ENCODE measurements around the gene DAPK1.

The DAPK1 gene

DNA sequence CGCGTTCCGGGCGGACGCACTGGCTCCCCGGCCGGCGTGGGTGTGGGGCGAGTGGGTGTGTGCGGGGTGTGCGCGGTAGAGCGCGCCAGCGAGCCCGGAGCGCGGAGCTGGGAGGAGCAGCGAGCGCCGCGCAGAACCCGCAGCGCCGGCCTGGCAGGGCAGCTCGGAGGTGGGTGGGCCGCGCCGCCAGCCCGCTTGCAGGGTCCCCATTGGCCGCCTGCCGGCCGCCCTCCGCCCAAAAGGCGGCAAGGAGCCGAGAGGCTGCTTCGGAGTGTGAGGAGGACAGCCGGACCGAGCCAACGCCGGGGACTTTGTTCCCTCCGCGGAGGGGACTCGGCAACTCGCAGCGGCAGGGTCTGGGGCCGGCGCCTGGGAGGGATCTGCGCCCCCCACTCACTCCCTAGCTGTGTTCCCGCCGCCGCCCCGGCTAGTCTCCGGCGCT, at the start of gene DAPK1:
DAPK1 (plus strand) TSS at position 264 of the 442 bp plus-strand sequence. CDS start 1,211 bp downstream, outside the sequence.
- DNase-seq (ENCODE audit: low read depth) = no peak
- in situ Hi-C loops (cut with HindIII; ENCODE audit: low sequenced_read_pairs) = no loop called here
- TF ChIP-seq, protein P1, sequence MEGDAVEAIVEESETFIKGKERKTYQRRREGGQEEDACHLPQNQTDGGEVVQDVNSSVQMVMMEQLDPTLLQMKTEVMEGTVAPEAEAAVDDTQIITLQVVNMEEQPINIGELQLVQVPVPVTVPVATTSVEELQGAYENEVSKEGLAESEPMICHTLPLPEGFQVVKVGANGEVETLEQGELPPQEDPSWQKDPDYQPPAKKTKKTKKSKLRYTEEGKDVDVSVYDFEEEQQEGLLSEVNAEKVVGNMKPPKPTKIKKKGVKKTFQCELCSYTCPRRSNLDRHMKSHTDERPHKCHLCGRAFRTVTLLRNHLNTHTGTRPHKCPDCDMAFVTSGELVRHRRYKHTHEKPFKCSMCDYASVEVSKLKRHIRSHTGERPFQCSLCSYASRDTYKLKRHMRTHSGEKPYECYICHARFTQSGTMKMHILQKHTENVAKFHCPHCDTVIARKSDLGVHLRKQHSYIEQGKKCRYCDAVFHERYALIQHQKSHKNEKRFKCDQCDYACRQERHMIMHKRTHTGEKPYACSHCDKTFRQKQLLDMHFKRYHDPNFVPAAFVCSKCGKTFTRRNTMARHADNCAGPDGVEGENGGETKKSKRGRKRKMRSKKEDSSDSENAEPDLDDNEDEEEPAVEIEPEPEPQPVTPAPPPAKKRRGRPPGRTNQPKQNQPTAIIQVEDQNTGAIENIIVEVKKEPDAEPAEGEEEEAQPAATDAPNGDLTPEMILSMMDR (IDR thresholded peaks at IDR 0.05; ENCODE audit: low read depth, low read length, missing control alignments) = no peak
- peak within 1 kb of the TSS; percentile 73 for H3K4me3 ChIP-seq (ENCODE audit: low read depth, low read length)

GRCh38 chr9:87451149-87451548, 46.5 kb upstream of the DAPK1 start:
- no peak for DNase-seq (ENCODE audit: low read depth)
- H3K4me3 ChIP-seq (ENCODE audit: low read depth, low read length) = no peak overlapping the region
- TF ChIP-seq, protein P1 (IDR thresholded peaks at IDR 0.05; ENCODE audit: low read depth, low read length, missing control alignments) = no peak
- in situ Hi-C loops (cut with HindIII; ENCODE audit: low sequenced_read_pairs) = no loop called here

GRCh38 chr9:87455407-87455806, 42.3 kb upstream of the DAPK1 start:
- in situ Hi-C loops (cut with HindIII; ENCODE audit: low sequenced_read_pairs) = no loop called here
- TF ChIP-seq, protein P1 (IDR thresholded peaks at IDR 0.05; ENCODE audit: low read depth, low read length, missing control alignments) = no peak
- H3K4me3 ChIP-seq (ENCODE audit: low read depth, low read length) = no peak overlapping the region
- DNase-seq (ENCODE audit: low read depth) = no peak

DNA sequence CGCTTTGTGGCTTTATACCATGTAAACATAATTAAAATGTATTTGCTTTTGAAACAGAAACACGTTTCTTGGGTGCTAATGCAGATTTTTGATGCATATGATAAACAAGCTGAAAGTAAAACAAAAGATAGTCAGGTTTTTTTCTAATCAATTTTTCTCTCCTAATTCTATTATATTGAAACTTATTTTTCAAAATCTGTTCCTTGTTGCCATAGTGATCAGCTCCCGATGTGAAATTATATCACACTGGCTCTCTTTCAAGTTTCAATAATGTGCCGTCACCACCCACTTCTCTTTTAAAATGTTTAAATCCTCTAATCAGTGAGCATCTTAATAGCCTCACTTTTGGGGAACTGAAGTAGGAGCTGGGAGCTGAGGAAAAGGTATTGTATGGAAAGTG, 36.4 kb upstream of the DAPK1 start:
- no peak overlapping the region for H3K4me3 ChIP-seq (ENCODE audit: low read depth, low read length)
- in situ Hi-C loops (cut with HindIII; ENCODE audit: low sequenced_read_pairs) = no loop called here
- no peak for DNase-seq (ENCODE audit: low read depth)
- TF ChIP-seq, protein P1 (IDR thresholded peaks at IDR 0.05; ENCODE audit: low read depth, low read length, missing control alignments) = no peak

GRCh38 chr9:87464110-87464991, 33.3 kb upstream of the DAPK1 start:
- no peak for DNase-seq (ENCODE audit: low read depth)
- in situ Hi-C loops (cut with HindIII; ENCODE audit: low sequenced_read_pairs) = no loop called here
- TF ChIP-seq, protein P1 (IDR thresholded peaks at IDR 0.05; ENCODE audit: low read depth, low read length, missing control alignments) = no peak
- no peak overlapping the region for H3K4me3 ChIP-seq (ENCODE audit: low read depth, low read length)

- no peak for DNase-seq (ENCODE audit: low read depth)
- TF ChIP-seq, protein P1 (IDR thresholded peaks at IDR 0.05; ENCODE audit: low read depth, low read length, missing control alignments) = no peak
- in situ Hi-C loops (cut with HindIII; ENCODE audit: low sequenced_read_pairs) = no loop called here
- no peak overlapping the region for H3K4me3 ChIP-seq (ENCODE audit: low read depth, low read length)
These were observed 32.7 kb upstream of the DAPK1 start for GRCh38 chr9:87464992-87465378.
